GM21528 (cell line): ENCODE data around the gene CDH4.

Source experiments
- ATAC-seq: cut with Tn5 transposase; IDR thresholded peaks from one replicate; pipeline ENCODE4 v1.9.1; 2021; ENCODE audit warnings: mild to moderate bottlenecking, moderate library complexity; ENCODE audit not compliant: unreplicated experiment, low FRiP score

The CDH4 gene

GRCh38 chr20:61608275-61609085 lies 356.4 kb downstream of the CDH4 start:
- no peak for ATAC-seq

- ATAC-seq, result no peak
These were observed 357.4 kb downstream of the CDH4 start for GRCh38 chr20:61609461-61609860.

GRCh38 chr20:61611401-61612180 lies 359.5 kb downstream of the CDH4 start:
- no peak for ATAC-seq

- no peak for ATAC-seq
These were observed 362.1 kb downstream of the CDH4 start for GRCh38 chr20:61613917-61614705.

DNA sequence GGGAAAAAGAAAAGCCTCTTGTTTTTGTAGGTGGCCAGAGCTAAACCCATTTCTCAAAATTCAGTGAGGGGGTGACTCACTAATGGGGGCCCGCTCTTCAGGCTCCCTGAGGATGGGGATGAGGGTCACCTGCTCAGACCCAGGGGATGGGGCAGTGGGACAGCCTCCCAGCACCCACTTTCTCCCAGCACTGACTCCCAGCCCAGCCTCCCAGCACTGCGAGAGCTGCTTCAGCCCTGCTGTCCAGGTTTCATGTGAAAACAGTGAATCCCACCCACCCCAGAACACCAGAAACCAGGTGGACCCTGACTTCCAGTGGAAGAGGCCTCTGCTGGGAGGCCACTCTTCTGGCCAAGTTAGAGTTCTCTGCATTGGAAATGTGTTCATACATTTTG lies 362.6 kb downstream of the CDH4 start:
- no peak for ATAC-seq

DNA sequence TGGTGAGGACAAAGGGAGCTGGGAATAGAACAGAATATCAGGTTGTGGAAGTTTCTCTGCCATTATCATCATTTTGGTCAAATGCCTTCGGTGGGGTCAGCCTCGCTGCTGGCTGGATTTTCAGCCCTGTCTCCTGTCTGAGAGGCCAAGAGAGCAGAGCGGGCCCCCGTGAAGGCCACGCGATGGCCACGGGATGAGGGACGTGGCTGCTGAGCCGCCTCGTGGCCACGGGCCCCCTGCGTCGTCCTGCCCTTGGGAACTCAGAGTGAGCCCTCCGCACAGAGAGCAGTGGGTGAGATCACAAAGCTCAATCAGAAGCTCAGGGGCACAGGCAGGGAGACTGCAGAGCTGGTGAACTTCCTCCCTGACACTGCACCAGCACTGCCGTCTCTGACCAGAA lies 363.7 kb downstream of the CDH4 start:
- no peak for ATAC-seq

GRCh38 chr20:61619751-61620150 lies 367.7 kb downstream of the CDH4 start:
- ATAC-seq, result no peak

GRCh38 chr20:61620174-61620573 lies 368.1 kb downstream of the CDH4 start:
- ATAC-seq, result no peak

GRCh38 chr20:61621035-61621730 lies 369.1 kb downstream of the CDH4 start:
- no peak for ATAC-seq

- ATAC-seq, result no peak
These were observed 369.8 kb downstream of the CDH4 start for GRCh38 chr20:61621852-61622251.

- ATAC-seq, result no peak
These were observed 371.4 kb downstream of the CDH4 start for GRCh38 chr20:61623451-61623850.

- no peak for ATAC-seq
These were observed 373.2 kb downstream of the CDH4 start for GRCh38 chr20:61625246-61625645.

DNA sequence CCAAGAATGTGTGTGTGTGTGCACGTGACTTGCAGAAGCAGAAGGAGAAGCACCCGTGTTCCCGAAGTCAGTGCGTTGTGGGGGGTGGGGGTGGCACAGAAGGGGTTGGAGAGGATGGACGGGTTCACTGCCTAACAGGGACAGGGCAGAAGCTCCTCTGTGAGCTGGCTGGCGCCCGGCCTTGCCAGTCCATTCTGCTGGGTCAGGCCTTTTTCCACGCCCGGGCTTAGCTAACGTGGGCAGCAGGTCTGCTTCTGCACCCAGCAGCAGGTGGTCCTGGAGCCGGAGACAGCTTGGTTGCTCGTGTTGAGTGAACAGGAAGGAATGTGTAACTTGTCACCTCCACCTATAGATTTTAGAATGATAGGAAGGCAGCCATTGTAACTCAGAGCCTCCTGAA lies 374.4 kb downstream of the CDH4 start:
- no peak for ATAC-seq

DNA sequence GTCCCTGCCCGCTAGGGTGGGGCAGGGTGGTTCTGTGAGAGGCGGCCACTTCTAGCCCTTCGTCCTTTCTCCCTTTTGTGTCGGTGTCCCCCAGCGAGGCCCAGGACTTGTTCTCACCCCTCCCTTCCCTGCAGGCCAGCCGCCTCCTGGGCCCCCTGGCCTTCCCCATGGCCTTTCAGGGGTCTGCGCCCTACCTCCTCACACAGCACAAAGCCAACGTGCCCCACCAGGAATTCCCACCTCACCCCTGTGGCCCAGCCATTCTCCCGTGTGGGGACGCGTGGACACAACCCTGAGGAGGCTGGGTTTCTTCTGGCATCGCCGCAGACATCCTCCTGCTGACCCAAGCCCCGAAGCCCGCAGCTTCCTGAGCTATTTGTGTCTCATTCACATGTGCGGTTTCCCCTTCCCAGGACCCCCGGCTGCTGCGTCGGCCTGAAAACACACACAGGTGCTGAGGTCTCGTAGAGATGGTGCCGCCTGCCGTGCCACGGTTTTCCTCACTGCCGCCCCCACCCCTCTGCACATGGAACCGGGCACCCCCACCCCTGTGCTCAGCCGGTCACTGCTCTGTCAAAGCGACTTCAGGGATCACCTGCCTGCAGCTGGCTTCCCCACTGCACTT lies 375.8 kb downstream of the CDH4 start:
- ATAC-seq, result no peak

DNA sequence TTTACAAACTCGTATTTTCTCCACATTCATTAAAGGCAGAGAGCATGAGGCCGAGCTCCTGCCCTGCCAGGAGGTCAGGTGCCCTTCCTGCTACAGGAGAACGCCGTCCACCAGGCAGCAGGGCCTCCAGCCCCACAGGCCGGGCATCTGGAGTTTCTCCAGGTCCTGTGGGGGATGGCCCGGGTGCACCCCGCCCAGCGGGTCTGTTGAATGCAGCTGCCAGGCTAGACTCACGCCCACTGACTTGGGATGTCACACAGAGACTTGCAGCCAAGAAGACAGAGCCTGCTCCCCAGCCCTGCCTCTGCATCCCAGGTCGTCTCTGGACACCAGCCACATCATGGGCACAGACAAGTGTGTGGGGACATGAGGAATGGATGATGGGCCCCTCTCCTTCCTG lies 376.4 kb downstream of the CDH4 start:
- ATAC-seq, result no peak

DNA sequence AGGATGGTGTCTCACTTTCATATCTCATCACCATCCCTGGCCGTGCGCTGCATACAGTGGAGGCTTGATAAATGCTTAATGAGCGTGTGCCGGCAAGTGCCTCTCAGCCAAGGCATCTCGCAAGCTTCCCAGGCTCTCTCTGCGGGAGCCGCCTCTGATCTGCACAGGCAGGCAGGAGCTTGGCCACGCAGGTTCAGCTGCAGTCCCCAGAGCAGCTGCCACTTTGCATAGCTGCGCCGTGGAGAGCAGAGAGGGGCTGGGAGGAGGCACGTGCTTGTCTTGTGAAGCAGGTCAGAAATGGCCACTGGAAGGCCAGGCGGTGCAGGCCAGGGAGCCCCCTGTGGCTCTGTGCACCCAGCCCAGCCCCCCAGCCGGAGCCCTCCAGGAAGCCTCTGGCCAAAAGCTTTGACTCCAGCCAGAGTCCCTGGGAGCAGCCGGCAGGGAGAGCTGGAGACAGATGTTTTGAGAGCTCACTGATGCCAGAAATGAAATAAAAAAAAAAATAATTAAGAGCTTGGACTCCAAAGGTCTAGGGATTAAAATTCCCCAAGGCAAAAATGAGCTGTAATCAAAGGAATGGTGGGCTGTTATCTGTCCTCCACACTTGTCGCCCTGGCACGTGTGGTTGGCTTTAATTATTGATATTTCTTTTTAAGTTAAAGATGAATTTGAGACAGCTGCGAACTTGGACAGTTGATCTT lies 377.0 kb downstream of the CDH4 start:
- ATAC-seq, result no peak

GRCh38 chr20:61629602-61630390 lies 377.7 kb downstream of the CDH4 start:
- no peak for ATAC-seq

DNA sequence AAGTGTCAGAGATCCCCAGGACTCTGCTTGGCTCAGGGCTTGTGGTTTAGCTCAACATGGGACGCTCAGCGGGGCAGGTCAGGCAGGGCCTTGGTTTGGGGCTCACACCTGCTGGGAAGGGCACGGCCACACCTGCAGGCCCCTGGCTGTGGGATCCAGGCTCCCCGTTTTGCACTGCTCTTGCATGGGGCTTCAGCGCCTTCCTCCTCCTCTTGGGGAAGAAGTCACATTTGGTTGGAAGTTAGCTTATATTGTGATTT lies 378.3 kb downstream of the CDH4 start:
- ATAC-seq, result no peak

GRCh38 chr20:61630816-61631215 lies 378.8 kb downstream of the CDH4 start:
- no peak for ATAC-seq
